HG03439 (cell line): ENCODE results near the gene TEX14.
"Not testable (repeated sequence)": the region's sequence is repeated elsewhere in the genome, so short reads cannot be mapped to it uniquely, and the experiment has no call there.

ENCODE experiments used
- ATAC-seq: cut with Tn5 transposase; IDR thresholded peaks from one replicate; pipeline ENCODE4 v1.9.1; 2021; ENCODE audit warnings: mild to moderate bottlenecking, moderate library complexity; ENCODE audit not compliant: unreplicated experiment

Gene TEX14

GRCh38 chr17:58568044-58568799 lies 123.6 kb downstream of the TEX14 start:
- no peak for ATAC-seq

- ATAC-seq: no peak
Measured at GRCh38 chr17:58565389-58566311, 126.2 kb downstream of the TEX14 start.

GRCh38 chr17:58564971-58565370 lies 126.9 kb downstream of the TEX14 start:
- no peak for ATAC-seq

- no peak for ATAC-seq
Measured at GRCh38 chr17:58564243-58564642, 127.6 kb downstream of the TEX14 start.

- no peak for ATAC-seq
Measured at GRCh38 chr17:58560511-58560910, 131.3 kb downstream of the TEX14 start.

GRCh38 chr17:58557981-58558380 lies 133.9 kb downstream of the TEX14 start:
- ATAC-seq: no peak

GRCh38 chr17:58556833-58557250 lies 135.0 kb downstream of the TEX14 start:
- ATAC-seq: no peak

GRCh38 chr17:58555109-58555508 lies 136.7 kb downstream of the TEX14 start:
- not testable (repeated sequence) for ATAC-seq

- no peak for ATAC-seq
Measured at GRCh38 chr17:58541249-58541648, 150.6 kb downstream of the TEX14 start.

- ATAC-seq: no peak
Measured at GRCh38 chr17:58539698-58540097, 152.1 kb downstream of the TEX14 start.

- no peak for ATAC-seq
Measured at GRCh38 chr17:58538811-58539409, 152.9 kb downstream of the TEX14 start.

GRCh38 chr17:58537266-58537665 lies 154.6 kb downstream of the TEX14 start:
- no peak for ATAC-seq

GRCh38 chr17:58536542-58536941 lies 155.3 kb downstream of the TEX14 start:
- no peak for ATAC-seq

- no peak for ATAC-seq
Measured at GRCh38 chr17:58535431-58535830, 156.4 kb downstream of the TEX14 start.

- ATAC-seq: no peak
Measured at GRCh38 chr17:58534901-58535421, 156.9 kb downstream of the TEX14 start.

- no peak for ATAC-seq
Measured at GRCh38 chr17:58534331-58534730, 157.5 kb downstream of the TEX14 start.

- no peak for ATAC-seq
Measured at GRCh38 chr17:58533616-58534188, 158.1 kb downstream of the TEX14 start.

- ATAC-seq: no peak
Measured at GRCh38 chr17:58532555-58532951, 159.3 kb downstream of the TEX14 start.

GRCh38 chr17:58531661-58532554 lies 159.9 kb downstream of the TEX14 start:
- ATAC-seq: no peak

- ATAC-seq: no peak
Measured at GRCh38 chr17:58531122-58531521, 160.7 kb downstream of the TEX14 start.
